HepG2 (cell line): Measurements from ENCODE around the gene HECTD4. TPM values are rescaled to one million over a fixed set of nuclear protein-coding genes. Genes with fewer than 3 reads are reported as not detected.

Experiments
- DMAP1 ChIP-seq: IDR thresholded peaks from 2 replicates; pipeline ENCODE4 v1.6.1; 2016
- EP300 ChIP-seq, 3 experiments: sonication (generic) in 1 of 3; formaldehyde crosslinking in 1 of 3; IDR thresholded peaks; 2 replicates each; pipeline versions ENCODE4 v1.5.1 to v1.6.1; 2011 to 2020; ENCODE audit warnings: low read depth in 2 of 3, low read length in 2 of 3, borderline replicate concordance in 1 of 3, improper control_type of control experiment in 1 of 3, mild to moderate bottlenecking in 1 of 3, missing genetic modification reagents in 1 of 3, moderate library complexity in 1 of 3
- MLX ChIP-seq: IDR thresholded peaks from 2 replicates; pipeline ENCODE4 v1.6.1; 2016
- MZF1 ChIP-seq: sonication (generic); formaldehyde crosslinking; IDR thresholded peaks from 2 replicates; pipeline ENCODE4 v1.8.1; 2023; ENCODE audit warnings: mild to moderate bottlenecking, missing genetic modification reagents, borderline replicate concordance
- NAIF1 ChIP-seq: sonication (generic); formaldehyde crosslinking; IDR thresholded peaks from 2 replicates; pipeline ENCODE4 v1.5.0; 2020; ENCODE audit warnings: mild to moderate bottlenecking, missing genetic modification reagents, borderline replicate concordance
- NFYB ChIP-seq: sonication (generic); formaldehyde crosslinking; IDR thresholded peaks from 2 replicates; pipeline ENCODE4 v1.4.0; 2020; ENCODE audit warnings: missing genetic modification reagents
- SOX13 ChIP-seq, 3 experiments: fragments of 450-650 bp in 1 of 3; sonication (generic) in 1 of 3; formaldehyde crosslinking in 1 of 3; IDR thresholded peaks in 2 of 3; conservative IDR thresholded peaks in 1 of 3; 2 replicates each; pipeline versions ENCODE4 v1.5.0 to v1.6.1; 2016 to 2020; ENCODE audit warnings: antibody characterized with exemption in 1 of 3, mild to moderate bottlenecking in 1 of 3, missing compliant biosample characterization in 1 of 3, missing genetic modification reagents in 1 of 3, moderate library complexity in 1 of 3
- USF2 ChIP-seq, 2 experiments: sonication (generic) in 1 of 2; formaldehyde crosslinking in 1 of 2; IDR thresholded peaks; 2 replicates each; pipeline versions ENCODE4 v1.5.1 to v1.6.1; 2011 to 2020; ENCODE audit warnings: borderline replicate concordance in 1 of 2, low read depth in 1 of 2, low read length in 1 of 2, mild to moderate bottlenecking in 1 of 2, missing genetic modification reagents in 1 of 2, moderate library complexity in 1 of 2
- XBP1 ChIP-seq: sonication (generic); formaldehyde crosslinking; IDR thresholded peaks from 2 replicates; pipeline ENCODE4 v1.5.0; 2020; ENCODE audit warnings: missing genetic modification reagents
- ZBTB4 ChIP-seq: sonication (generic); formaldehyde crosslinking; IDR thresholded peaks from 2 replicates; pipeline ENCODE4 v1.4.0; 2020; ENCODE audit warnings: missing genetic modification reagents, mild to moderate bottlenecking, borderline replicate concordance
- ZC3H13 ChIP-seq: sonication (generic); formaldehyde crosslinking; IDR thresholded peaks from 2 replicates; pipeline ENCODE4 v1.8.1; 2023; ENCODE audit warnings: mild to moderate bottlenecking, missing genetic modification reagents, moderate library complexity
- ZFP91 ChIP-seq: sonication (generic); formaldehyde crosslinking; IDR thresholded peaks from 2 replicates; pipeline ENCODE4 v1.9.0; 2022; ENCODE audit warnings: missing genetic modification reagents, mild to moderate bottlenecking, borderline replicate concordance
- ZNF160 ChIP-seq: sonication (generic); formaldehyde crosslinking; IDR thresholded peaks from 2 replicates; pipeline ENCODE4 v1.8.0; 2022; ENCODE audit warnings: mild to moderate bottlenecking, inconsistent platforms, missing genetic modification reagents
- ZNF34 ChIP-seq: sonication (generic); formaldehyde crosslinking; IDR thresholded peaks from 2 replicates; pipeline ENCODE4 v1.4.0; 2020; ENCODE audit warnings: mild to moderate bottlenecking, missing genetic modification reagents, borderline replicate concordance
- ZNF546 ChIP-seq: sonication (generic); formaldehyde crosslinking; conservative IDR thresholded peaks from 2 replicates; pipeline ENCODE4 v1.8.1; 2023; ENCODE audit warnings: mild to moderate bottlenecking, missing genetic modification reagents
- ZNF562 ChIP-seq: sonication (generic); formaldehyde crosslinking; IDR thresholded peaks from 2 replicates; pipeline ENCODE4 v1.8.0; 2022; ENCODE audit warnings: missing genetic modification reagents, borderline replicate concordance
- ZNF710 ChIP-seq: sonication (generic); formaldehyde crosslinking; IDR thresholded peaks from 2 replicates; pipeline ENCODE4 v1.5.0; 2020; ENCODE audit warnings: mild to moderate bottlenecking, missing genetic modification reagents, borderline replicate concordance
- ZNF749 ChIP-seq: sonication (generic); formaldehyde crosslinking; IDR thresholded peaks from 2 replicates; pipeline ENCODE4 v1.8.0; 2022; ENCODE audit warnings: mild to moderate bottlenecking, missing genetic modification reagents, moderate library complexity, borderline replicate concordance
- polyA plus RNA-seq, 8 experiments: library from polyadenylated mRNA; depleted of rRNA in 3 of 8; stranded (reverse) in 7 of 8; unstranded in 1 of 8; fragments of >200 nt; fragmentation: Illumina TruSeq in 4 of 8; extraction: Trizol in 4 of 8; gene quantifications; 2 replicates each; pipeline versions ENCODE4 v1.2.1 to v1.2.3, GENCODE V29; 2011 to 2016; ENCODE audit warnings: low read depth in 4 of 8, missing spikeins in 1 of 8, mixed read lengths in 1 of 8; ENCODE audit not compliant: insufficient read depth in 1 of 8
- total RNA-seq, 5 experiments: library from RNA; depleted of rRNA; stranded (reverse); fragments of >200 nt; fragmentation: Illumina TruSeq; extraction: Trizol; gene quantifications; 2 replicates each; pipeline ENCODE4 v1.2.3, GENCODE V29; 2016; ENCODE audit warnings: low read depth in 1 of 5

HECTD4 gene
- total and polyA plus RNA-seq, 2 of the 13 experiments (the other 11 are each of a cell fraction or from before 2014, with no cell fraction given) = 9.0 to 11.4 TPM

- TF ChIP-seq ZBTB4 (CRISPR knock-in tag) = no peak
- TF ChIP-seq MLX (CRISPR knock-in tag) = no peak
- 0 out of 2 replicates have a peak, but pooled peaks have one; percentile 8 for TF ChIP-seq ZFP91 (CRISPR knock-in tag)
- 0 out of 2 replicates have a peak, but pooled peaks have one; percentile 17 for TF ChIP-seq ZNF546 (CRISPR knock-in tag)
- no peak for TF ChIP-seq SOX13 (IDR thresholded peaks at IDR 0.05)
- no peak for TF ChIP-seq SOX13 (CRISPR knock-in tag; conservative IDR thresholded peaks at IDR 0.05 in 1 of 2, IDR thresholded peaks at IDR 0.05 in 1 of 2)
- no peak for TF ChIP-seq MZF1 (CRISPR knock-in tag)
- TF ChIP-seq XBP1 (CRISPR knock-in tag) = no peak
- TF ChIP-seq ZC3H13 (CRISPR knock-in tag) = 0 out of 2 replicates have a peak, but pooled peaks have one; percentile 2
- no peak for TF ChIP-seq ZNF34 (CRISPR knock-in tag)
- TF ChIP-seq ZNF562 (CRISPR knock-in tag) = no peak
- no peak for TF ChIP-seq ZNF749 (CRISPR knock-in tag)
- no peak for TF ChIP-seq DMAP1
- no peak for TF ChIP-seq NFYB (CRISPR knock-in tag)
- TF ChIP-seq ZNF160 (CRISPR knock-in tag) = no peak
- TF ChIP-seq NAIF1 (CRISPR knock-in tag) = no peak
- no peak for TF ChIP-seq USF2 (IDR thresholded peaks at IDR 0.05; ENCODE audit: low read depth, low read length)
- TF ChIP-seq USF2 (CRISPR knock-in tag; IDR thresholded peaks at IDR 0.05; ENCODE audit: borderline replicate concordance) = no peak
- TF ChIP-seq ZNF710 (CRISPR knock-in tag) = no peak
- no peak for TF ChIP-seq EP300 (IDR thresholded peaks at IDR 0.05; ENCODE audit: low read depth in 2 of 2, low read length in 2 of 2)
- TF ChIP-seq EP300 (CRISPR knock-in tag; IDR thresholded peaks at IDR 0.05; ENCODE audit: borderline replicate concordance) = no peak
These were observed 256.2 kb downstream of the HECTD4 start (continued) for GRCh38 chr12:112126000-112126438.
